HG02763 (cell line): Measurements from ENCODE around the gene SLC16A12.
"Not testable (repeated sequence)": the region's sequence is repeated elsewhere in the genome, so short reads cannot be mapped to it uniquely, and the experiment has no call there.

ENCODE experiments used
- ATAC-seq: cut with Tn5 transposase; IDR thresholded peaks from one replicate; pipeline ENCODE4 v1.9.1; 2021; ENCODE audit warnings: mild to moderate bottlenecking, moderate library complexity; ENCODE audit not compliant: unreplicated experiment

The SLC16A12 gene

GRCh38 chr10:89548673-89549072 lies 13.3 kb upstream of the SLC16A12 start:
- no peak for ATAC-seq

GRCh38 chr10:89547853-89548513 lies 12.6 kb upstream of the SLC16A12 start:
- ATAC-seq = no peak

- ATAC-seq = not testable (repeated sequence)
These were observed 11.3 kb upstream of the SLC16A12 start for GRCh38 chr10:89546651-89547050.

GRCh38 chr10:89543841-89544240 lies 8.4 kb upstream of the SLC16A12 start:
- ATAC-seq = no peak

GRCh38 chr10:89540420-89540949 lies 5.1 kb upstream of the SLC16A12 start:
- ATAC-seq = no peak

- no peak for ATAC-seq
These were observed 2.0 kb upstream of the SLC16A12 start for GRCh38 chr10:89537364-89537763.

- no peak for ATAC-seq
These were observed 590 bp upstream of the SLC16A12 start for GRCh38 chr10:89536013-89536354.

GRCh38 chr10:89534826-89535166 lies 598 bp downstream of the SLC16A12 start:
- no peak for ATAC-seq

GRCh38 chr10:89532476-89532875 lies 2.9 kb downstream of the SLC16A12 start:
- ATAC-seq = no peak

- ATAC-seq = no peak
These were observed 4.0 kb downstream of the SLC16A12 start for GRCh38 chr10:89531359-89531758.

GRCh38 chr10:89529711-89530110 lies 5.7 kb downstream of the SLC16A12 start:
- not testable (repeated sequence) for ATAC-seq

GRCh38 chr10:89526358-89526757 lies 9.0 kb downstream of the SLC16A12 start:
- ATAC-seq = no peak

- ATAC-seq = no peak
These were observed 9.8 kb downstream of the SLC16A12 start for GRCh38 chr10:89525556-89525955.

GRCh38 chr10:89524279-89524678 lies 11.1 kb downstream of the SLC16A12 start:
- ATAC-seq = no peak

- ATAC-seq = no peak
These were observed 12.1 kb downstream of the SLC16A12 start for GRCh38 chr10:89523274-89523673.

GRCh38 chr10:89522463-89522862 lies 12.9 kb downstream of the SLC16A12 start:
- ATAC-seq = no peak

GRCh38 chr10:89521368-89521767 lies 14.0 kb downstream of the SLC16A12 start:
- ATAC-seq = no peak

GRCh38 chr10:89520706-89521105 lies 14.7 kb downstream of the SLC16A12 start:
- no peak for ATAC-seq

- no peak for ATAC-seq
These were observed 16.2 kb downstream of the SLC16A12 start for GRCh38 chr10:89518876-89519842.

- no peak for ATAC-seq
These were observed 17.3 kb downstream of the SLC16A12 start for GRCh38 chr10:89518108-89518507.

- no peak for ATAC-seq
These were observed 19.1 kb downstream of the SLC16A12 start for GRCh38 chr10:89516149-89516832.
